Parathyroid adenoma (tissue), 2 donors: Measurements from ENCODE around the gene HLF.

Source experiments
- H2AFZ ChIP-seq: fragments of 300-600 bp; sonication (generic); one replicate; pipeline ENCODE4 v1.7.0; 2017; ENCODE audit warnings: antibody characterized with exemption, mild to moderate bottlenecking
- H3K27ac ChIP-seq: fragments of 300-600 bp; sonication (generic); one replicate; pipeline ENCODE4 v1.7.0; 2017
- H3K27me3 ChIP-seq: fragments of 300-600 bp; sonication (generic); one replicate; pipeline ENCODE4 v1.7.0; 2017; ENCODE audit warnings: low read length; ENCODE audit not compliant: control insufficient read depth, insufficient read depth
- H3K36me3 ChIP-seq: fragments of 300-600 bp; sonication (generic); one replicate; pipeline ENCODE4 v1.7.0; 2017; ENCODE audit warnings: low read length; ENCODE audit not compliant: control insufficient read depth, insufficient read depth
- H3K4me1 ChIP-seq: fragments of 300-600 bp; sonication (generic); one replicate; pipeline ENCODE4 v1.7.0; 2017; ENCODE audit warnings: control low read depth
- H3K4me2 ChIP-seq: fragments of 300-600 bp; sonication (generic); one replicate; pipeline ENCODE4 v1.7.0; 2017; ENCODE audit warnings: low read length
- H3K4me3 ChIP-seq: fragments of 300-600 bp; sonication (generic); one replicate; pipeline ENCODE4 v1.7.0; 2017; ENCODE audit warnings: low read depth, low read length
- H3K79me2 ChIP-seq: fragments of 300-600 bp; sonication (generic); one replicate; pipeline ENCODE4 v1.7.0; 2017; ENCODE audit warnings: control low read depth
- H3K9ac ChIP-seq: fragments of 300-600 bp; sonication (generic); one replicate; pipeline ENCODE4 v1.7.0; 2017; ENCODE audit warnings: mild to moderate bottlenecking
- H3K9me3 ChIP-seq: fragments of 300-600 bp; sonication (generic); one replicate; pipeline ENCODE4 v1.7.0; 2017; ENCODE audit warnings: low read length; ENCODE audit not compliant: control insufficient read depth
- TF ChIP-seq, protein P1 (sequence below): fragments of 300-600 bp; sonication (generic); IDR thresholded peaks from one replicate; pipeline ENCODE4 v1.7.0; 2017; ENCODE audit warnings: antibody characterized with exemption, mild to moderate bottlenecking
- donor health status: primary hyperparathyroidism.

Gene HLF

GRCh38 chr17:55344514-55344997 lies 79.8 kb downstream of the HLF start:
- peaks cover 18% of the 10 kb centered on the region for H3K4me1 ChIP-seq
- peak overlapping the region; percentile 49 for H3K4me2 ChIP-seq
- H3K36me3 ChIP-seq = no peaks in the 10 kb centered on the region
- H3K9me3 ChIP-seq = no peaks in the 10 kb centered on the region
- peak overlapping the region; percentile 64 for H3K27ac ChIP-seq
- H3K9ac ChIP-seq = no peak overlapping the region
- TF ChIP-seq, protein P1, sequence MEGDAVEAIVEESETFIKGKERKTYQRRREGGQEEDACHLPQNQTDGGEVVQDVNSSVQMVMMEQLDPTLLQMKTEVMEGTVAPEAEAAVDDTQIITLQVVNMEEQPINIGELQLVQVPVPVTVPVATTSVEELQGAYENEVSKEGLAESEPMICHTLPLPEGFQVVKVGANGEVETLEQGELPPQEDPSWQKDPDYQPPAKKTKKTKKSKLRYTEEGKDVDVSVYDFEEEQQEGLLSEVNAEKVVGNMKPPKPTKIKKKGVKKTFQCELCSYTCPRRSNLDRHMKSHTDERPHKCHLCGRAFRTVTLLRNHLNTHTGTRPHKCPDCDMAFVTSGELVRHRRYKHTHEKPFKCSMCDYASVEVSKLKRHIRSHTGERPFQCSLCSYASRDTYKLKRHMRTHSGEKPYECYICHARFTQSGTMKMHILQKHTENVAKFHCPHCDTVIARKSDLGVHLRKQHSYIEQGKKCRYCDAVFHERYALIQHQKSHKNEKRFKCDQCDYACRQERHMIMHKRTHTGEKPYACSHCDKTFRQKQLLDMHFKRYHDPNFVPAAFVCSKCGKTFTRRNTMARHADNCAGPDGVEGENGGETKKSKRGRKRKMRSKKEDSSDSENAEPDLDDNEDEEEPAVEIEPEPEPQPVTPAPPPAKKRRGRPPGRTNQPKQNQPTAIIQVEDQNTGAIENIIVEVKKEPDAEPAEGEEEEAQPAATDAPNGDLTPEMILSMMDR = no peak
- no peaks in the 10 kb centered on the region for H3K27me3 ChIP-seq
- no peak overlapping the region for H2AFZ ChIP-seq
- no peaks in the 10 kb centered on the region for H3K79me2 ChIP-seq
- no peak overlapping the region for H3K4me3 ChIP-seq

GRCh38 chr17:55345132-55345531 lies 80.4 kb downstream of the HLF start:
- Histone ChIP-seq H3K27ac (peak overlapping the region; percentile 64), H3K27me3 (no peaks in the 10 kb centered on the region), H3K4me1 (peaks cover 18% of the 10 kb centered on the region), H3K9ac (no peak overlapping the region), H3K36me3 (no peaks in the 10 kb centered on the region), H3K79me2 (no peaks in the 10 kb centered on the region), H3K4me2 (peak overlapping the region; percentile 49), H3K9me3 (no peaks in the 10 kb centered on the region), H3K4me3 (no peak overlapping the region), H2AFZ (no peak overlapping the region)
- TF ChIP-seq, protein P1 = no peak

- H3K9ac ChIP-seq = no peak overlapping the region
- H3K4me2 ChIP-seq = no peak overlapping the region
- H2AFZ ChIP-seq = no peak overlapping the region
- peaks cover 18% of the 10 kb centered on the region for H3K4me1 ChIP-seq
- H3K27me3 ChIP-seq = no peaks in the 10 kb centered on the region
- H3K36me3 ChIP-seq = no peaks in the 10 kb centered on the region
- no peaks in the 10 kb centered on the region for H3K79me2 ChIP-seq
- TF ChIP-seq, protein P1 = no peak
- H3K4me3 ChIP-seq = no peak overlapping the region
- H3K27ac ChIP-seq = no peak overlapping the region
- no peaks in the 10 kb centered on the region for H3K9me3 ChIP-seq
These were observed 81.9 kb downstream of the HLF start for GRCh38 chr17:55346658-55347057.

- Histone ChIP-seq H3K27me3 (no peaks in the 10 kb centered on the region), H3K36me3 (no peaks in the 10 kb centered on the region), H3K4me1 (peaks cover 18% of the 10 kb centered on the region), H3K9me3 (no peaks in the 10 kb centered on the region), H3K4me3 (no peak overlapping the region), H2AFZ (no peak overlapping the region), H3K9ac (no peak overlapping the region), H3K79me2 (no peaks in the 10 kb centered on the region), H3K27ac (no peak overlapping the region), H3K4me2 (no peak overlapping the region)
- TF ChIP-seq, protein P1 = no peak
These were observed 82.6 kb downstream of the HLF start for GRCh38 chr17:55347341-55347740.

GRCh38 chr17:55348749-55349354 lies 84.1 kb downstream of the HLF start:
- no peak overlapping the region for H3K4me3 ChIP-seq
- TF ChIP-seq, protein P1 = peak; percentile 91
- peaks cover 16% of the 10 kb centered on the region for H3K4me1 ChIP-seq
- H3K9ac ChIP-seq = no peak overlapping the region
- peak overlapping the region; percentile 45 for H2AFZ ChIP-seq
- H3K27me3 ChIP-seq = no peaks in the 10 kb centered on the region
- H3K36me3 ChIP-seq = no peaks in the 10 kb centered on the region
- H3K9me3 ChIP-seq = no peaks in the 10 kb centered on the region
- no peak overlapping the region for H3K27ac ChIP-seq
- H3K4me2 ChIP-seq = peak overlapping the region; percentile 15
- H3K79me2 ChIP-seq = no peaks in the 10 kb centered on the region
